ENCODE measurements around the gene PLCL2. TPM values are rescaled to one million over a fixed set of nuclear protein-coding genes. Genes with fewer than 3 reads are reported as not detected.

The PLCL2 gene
- total RNA-seq, 1 donor from 2014 or later = 26.4 TPM

- H3K27ac ChIP-seq = no peak overlapping the region
- H3K27me3 ChIP-seq = no peaks in the 10 kb centered on the region
- peaks cover 15% of the 10 kb centered on the region for H3F3A ChIP-seq (ENCODE audit: low read depth)
- no peaks in the 10 kb centered on the region for H4K20me1 ChIP-seq (ENCODE audit: low read depth)
- H3K4me2 ChIP-seq = peak overlapping the region; percentile 34
- no peaks in the 10 kb centered on the region for H3K9me3 ChIP-seq (ENCODE audit: low read depth)
- peaks cover 3% of the 10 kb centered on the region for H3K9me3 Mint-ChIP-seq
- peaks cover 24% of the 10 kb centered on the region for H3K4me1 ChIP-seq
- no peak for DNase-seq (ENCODE audit: low spot score)
- H3K27me3 Mint-ChIP-seq (ENCODE audit: insufficient read depth, low read depth) = peaks cover 2% of the 10 kb centered on the region
- H3K36me3 Mint-ChIP-seq = no peaks in the 10 kb centered on the region
- TF ChIP-seq CTCF (IDR thresholded peaks at IDR 0.05) = no peak
- no peak for TF ChIP-seq EZH2 (IDR thresholded peaks at IDR 0.05)
- TF ChIP-seq EZH2phosphoT487 (IDR thresholded peaks at IDR 0.05) = no peak
- no peak overlapping the region for H2AFZ ChIP-seq (replicated peaks)
- no peaks in the 10 kb centered on the region for H3K79me2 ChIP-seq (ENCODE audit: low read depth)
- H3K9ac ChIP-seq = no peak overlapping the region
- no peak overlapping the region for H3K4me3 Mint-ChIP-seq
- no peak overlapping the region for H3K27ac Mint-ChIP-seq
- no peak overlapping the region for H3K4me3 ChIP-seq
- H3K36me3 ChIP-seq = peaks cover 4% of the 10 kb centered on the region
- peaks cover 14% of the 10 kb centered on the region for H3K4me1 Mint-ChIP-seq
These were observed 161.9 kb downstream of the PLCL2 start for GRCh38 chr3:17046623-17047022.

- Mint-ChIP-seq H3K4me3 (peak overlapping the region; percentile 15), H3K27me3 (ENCODE audit: insufficient read depth, low read depth) (peaks cover 2% of the 10 kb centered on the region), H3K9me3 (peaks cover 3% of the 10 kb centered on the region), H3K36me3 (no peaks in the 10 kb centered on the region), H3K27ac (no peak overlapping the region), H3K4me1 (peaks cover 14% of the 10 kb centered on the region)
- Histone ChIP-seq H3K4me3 (no peak overlapping the region), H3K4me1 (peaks cover 24% of the 10 kb centered on the region), H3K9ac (no peak overlapping the region), H3K79me2 (ENCODE audit: low read depth) (no peaks in the 10 kb centered on the region), H3F3A (ENCODE audit: low read depth) (peaks cover 15% of the 10 kb centered on the region), H3K9me3 (ENCODE audit: low read depth) (no peaks in the 10 kb centered on the region), H4K20me1 (ENCODE audit: low read depth) (no peaks in the 10 kb centered on the region), H3K36me3 (peaks cover 4% of the 10 kb centered on the region), H2AFZ (replicated peaks) (peak overlapping the region; percentile 22), H3K27me3 (no peaks in the 10 kb centered on the region), H3K27ac (no peak overlapping the region), H3K4me2 (peak overlapping the region; percentile 34)
- TF ChIP-seq EZH2phosphoT487 (IDR thresholded peaks at IDR 0.05) = no peak
- no peak for TF ChIP-seq EZH2 (IDR thresholded peaks at IDR 0.05)
- no peak for TF ChIP-seq CTCF (IDR thresholded peaks at IDR 0.05)
- DNase-seq (ENCODE audit: low spot score) = peak; percentile 63
These were observed 162.4 kb downstream of the PLCL2 start for GRCh38 chr3:17047162-17047561.

- H3K9me3 Mint-ChIP-seq = peaks cover 3% of the 10 kb centered on the region
- peaks cover 24% of the 10 kb centered on the region for H3K4me1 ChIP-seq
- peaks cover 15% of the 10 kb centered on the region for H3F3A ChIP-seq (ENCODE audit: low read depth)
- H3K27me3 Mint-ChIP-seq (ENCODE audit: insufficient read depth, low read depth) = peaks cover 2% of the 10 kb centered on the region
- peaks cover 4% of the 10 kb centered on the region for H3K36me3 ChIP-seq
- peaks cover 14% of the 10 kb centered on the region for H3K4me1 Mint-ChIP-seq
- no peaks in the 10 kb centered on the region for H3K9me3 ChIP-seq (ENCODE audit: low read depth)
- peak overlapping the region; percentile 34 for H3K4me2 ChIP-seq
- no peak overlapping the region for H3K4me3 Mint-ChIP-seq
- H3K27me3 ChIP-seq = no peaks in the 10 kb centered on the region
- H3K79me2 ChIP-seq (ENCODE audit: low read depth) = no peaks in the 10 kb centered on the region
- no peak overlapping the region for H3K4me3 ChIP-seq
- no peak for DNase-seq (ENCODE audit: low spot score)
- peak overlapping the region; percentile 19 for H3K27ac ChIP-seq
- TF ChIP-seq EZH2 (IDR thresholded peaks at IDR 0.05) (no peak), EZH2phosphoT487 (IDR thresholded peaks at IDR 0.05) (no peak), CTCF (IDR thresholded peaks at IDR 0.05) (no peak)
- no peaks in the 10 kb centered on the region for H4K20me1 ChIP-seq (ENCODE audit: low read depth)
- no peaks in the 10 kb centered on the region for H3K36me3 Mint-ChIP-seq
- no peak overlapping the region for H2AFZ ChIP-seq (replicated peaks)
- no peak overlapping the region for H3K27ac Mint-ChIP-seq
- H3K9ac ChIP-seq = no peak overlapping the region
These were observed 163.1 kb downstream of the PLCL2 start for GRCh38 chr3:17047894-17048293.
